HUES6 (cell line): Measurements from ENCODE around the gene ECSCR.
"Not testable (repeated sequence)": the region's sequence is repeated elsewhere in the genome, so short reads cannot be mapped to it uniquely, and the experiment has no call there.

Experiments used
- H3K27ac ChIP-seq: 2 replicates; pipeline ENCODE4 v1.7.0; 2013; ENCODE audit warnings: low read depth, mild to moderate bottlenecking, low read length, inconsistent platforms
- H3K27me3 ChIP-seq: 2 replicates; pipeline ENCODE4 v1.6.1; 2013; ENCODE audit warnings: low read length; ENCODE audit not compliant: control insufficient read depth, insufficient read depth
- H3K36me3 ChIP-seq: 2 replicates; pipeline ENCODE4 v1.6.1; 2013; ENCODE audit warnings: low read length; ENCODE audit not compliant: control insufficient read depth, insufficient read depth
- H3K4me1 ChIP-seq: 2 replicates; pipeline ENCODE4 v1.6.1; 2013; ENCODE audit warnings: low read length; ENCODE audit not compliant: control insufficient read depth, insufficient read depth
- H3K4me3 ChIP-seq: 2 replicates; pipeline ENCODE4 v1.5.1; 2013; ENCODE audit warnings: low read depth, low read length
- H3K9ac ChIP-seq: one replicate; pipeline ENCODE4 v1.6.1; 2013; ENCODE audit warnings: mild to moderate bottlenecking, low read length
- H3K9me3 ChIP-seq: 2 replicates; pipeline ENCODE4 v1.6.1; 2013; ENCODE audit warnings: low read depth, low read length; ENCODE audit not compliant: control insufficient read depth, insufficient read depth

The ECSCR gene, protein sequence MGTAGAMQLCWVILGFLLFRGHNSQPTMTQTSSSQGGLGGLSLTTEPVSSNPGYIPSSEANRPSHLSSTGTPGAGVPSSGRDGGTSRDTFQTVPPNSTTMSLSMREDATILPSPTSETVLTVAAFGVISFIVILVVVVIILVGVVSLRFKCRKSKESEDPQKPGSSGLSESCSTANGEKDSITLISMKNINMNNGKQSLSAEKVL

DNA sequence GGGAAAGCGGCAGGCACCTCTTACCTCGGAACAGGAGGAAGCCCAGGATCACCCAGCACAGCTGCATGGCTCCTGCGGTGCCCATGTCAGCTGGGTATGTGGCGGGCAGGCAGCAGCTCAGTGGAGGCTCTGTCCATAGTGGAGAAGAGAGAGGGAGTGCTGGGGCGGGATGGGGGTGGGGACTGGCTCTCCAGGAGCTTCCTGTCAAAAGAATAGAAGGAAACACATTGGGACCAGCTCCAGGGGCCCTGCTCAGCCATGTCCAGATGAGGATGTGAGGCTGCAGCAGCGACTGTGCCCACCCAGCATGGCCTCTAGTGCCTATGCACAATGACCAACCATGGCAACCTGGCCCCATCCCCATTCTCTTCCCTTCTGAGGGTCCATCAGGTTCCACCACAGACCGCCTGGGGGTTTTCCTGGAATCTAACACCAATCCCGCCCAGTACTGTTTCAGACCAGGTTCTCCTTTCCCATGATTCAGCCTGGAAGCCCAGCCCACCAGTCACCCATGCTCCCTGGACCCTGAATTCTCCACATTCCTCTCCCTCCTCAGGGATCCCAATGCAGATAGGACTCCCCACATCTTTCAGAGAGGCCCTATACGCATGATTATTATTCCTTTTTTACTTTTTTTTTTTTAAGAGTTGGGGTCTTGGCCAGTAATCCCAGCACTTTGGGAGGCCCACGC lies at the start of gene ECSCR:
Gene ECSCR (minus strand): TSS at position 158 of the 691 bp plus-strand sequence. CDS start 73 bp downstream, at position 85.
- Histone ChIP-seq H3K4me3 (no peak within 1 kb of the TSS), H3K4me1 (peaks cover 28% of the 10 kb centered on the region), H3K27ac (no peak within 1 kb of the TSS)

DNA sequence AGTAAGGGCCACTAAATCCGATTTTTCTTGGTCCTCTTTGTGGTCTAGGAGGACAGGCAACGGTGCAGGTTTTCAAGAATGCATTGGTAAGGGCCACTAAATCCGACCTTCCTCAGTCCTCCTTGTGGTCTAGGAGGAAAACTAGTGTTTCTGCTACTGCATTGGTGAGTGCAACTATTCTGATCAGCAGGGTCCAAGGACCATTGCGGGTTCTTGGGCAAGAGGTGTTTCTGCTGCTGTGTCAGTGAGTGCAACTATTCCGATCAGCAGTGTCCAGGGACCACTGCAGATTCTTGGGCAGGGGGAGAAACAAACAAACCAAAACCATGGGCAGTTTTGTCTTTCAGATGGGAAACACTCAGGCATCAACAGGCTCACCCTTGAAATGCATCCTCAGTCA lies 42.2 kb upstream of the ECSCR start:
- H3K27me3 ChIP-seq, H3K36me3 ChIP-seq, H3K9ac ChIP-seq, H3K27ac ChIP-seq, H3K9me3 ChIP-seq, H3K4me1 ChIP-seq, H3K4me3 ChIP-seq: not testable (repeated sequence)

More for the DNA sequence above, at the start of gene ECSCR:
- Histone ChIP-seq H3K36me3 (no peaks in the 10 kb centered on the region), H3K27me3 (no peaks in the 10 kb centered on the region), H3K9ac (no peak within 1 kb of the TSS), H3K9me3 (no peaks in the 10 kb centered on the region)

DNA sequence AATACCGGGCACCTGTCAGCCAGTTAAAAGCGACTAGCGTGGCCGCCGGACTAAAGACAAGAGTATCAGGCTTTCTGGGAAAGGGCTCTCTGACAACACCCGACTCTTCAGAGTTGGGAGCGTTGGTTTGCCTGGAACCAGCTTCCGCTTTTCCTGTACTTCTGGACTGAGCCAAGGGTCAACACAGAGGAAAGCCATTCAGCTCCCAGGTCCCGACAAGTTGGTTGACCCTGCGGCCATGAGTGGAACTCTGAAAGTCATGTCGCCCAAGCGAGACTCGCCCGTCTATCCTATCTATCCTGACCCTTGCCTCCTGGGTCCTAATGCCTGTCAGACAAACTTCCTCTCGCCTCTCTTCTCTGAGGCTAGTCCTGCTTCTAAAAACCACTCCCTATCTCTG lies 41.3 kb upstream of the ECSCR start:
- peak overlapping the region; percentile 37 for H3K4me3 ChIP-seq
- not testable (repeated sequence) for H3K36me3 ChIP-seq, H3K27me3 ChIP-seq, H3K27ac ChIP-seq, H3K9me3 ChIP-seq, H3K9ac ChIP-seq, H3K4me1 ChIP-seq

DNA sequence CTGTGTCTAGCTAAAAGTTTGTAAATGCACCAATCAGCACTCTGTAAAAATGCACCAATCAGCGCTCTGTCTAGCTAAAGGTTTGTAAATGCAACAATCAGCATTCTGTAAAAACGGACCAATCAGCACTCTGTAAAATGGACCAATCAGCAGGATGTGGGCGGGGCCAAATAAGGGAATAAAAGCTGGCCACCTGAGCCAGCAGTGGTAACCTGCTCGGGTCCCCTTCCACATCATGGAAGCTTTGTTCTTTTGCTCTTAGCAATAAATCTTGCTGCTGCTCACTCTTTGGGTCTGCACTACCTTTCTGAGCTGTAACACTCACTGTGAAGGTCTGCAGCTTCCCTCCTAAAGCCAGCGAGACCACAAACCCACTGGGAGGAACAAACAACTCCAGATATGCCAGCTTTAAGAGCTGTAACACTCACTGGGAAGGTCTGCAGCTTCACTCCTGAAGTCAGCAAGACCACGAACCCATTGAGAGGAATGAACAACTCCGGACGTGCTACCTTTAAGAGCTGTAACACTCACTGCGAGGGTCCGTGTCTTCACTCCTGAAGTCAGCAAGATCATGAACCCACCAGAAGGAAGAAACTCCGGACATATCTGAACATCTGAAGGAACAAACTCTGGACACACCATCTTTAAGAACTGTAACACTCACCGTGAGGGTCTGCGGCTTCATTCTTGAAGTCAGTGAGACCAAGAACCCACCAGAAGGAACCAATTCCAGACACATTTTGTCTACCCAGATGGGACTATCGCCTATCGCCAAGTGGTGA lies 40.7 kb upstream of the ECSCR start:
- not testable (repeated sequence) for H3K27ac ChIP-seq, H3K4me3 ChIP-seq, H3K9ac ChIP-seq

DNA sequence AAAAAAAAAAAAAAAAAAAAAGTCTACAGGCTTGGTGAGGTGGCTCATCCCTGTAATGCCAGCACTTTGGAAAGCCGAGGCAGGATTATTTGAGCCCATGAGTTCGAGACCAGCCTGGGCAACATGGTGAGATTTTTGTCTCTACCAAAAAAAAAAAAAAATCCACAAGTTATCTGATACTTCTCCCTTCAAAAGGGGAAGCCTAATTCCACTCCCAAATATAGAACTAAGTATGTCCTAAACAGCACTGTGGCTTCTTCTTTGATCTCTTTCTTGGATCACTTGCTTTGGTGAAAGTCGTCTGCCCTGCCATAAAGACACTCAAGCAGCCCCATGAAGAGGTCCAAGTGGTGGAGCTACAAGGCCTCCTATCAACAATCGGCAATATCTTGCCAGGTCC lies 38.8 kb upstream of the ECSCR start:
- no peak overlapping the region for H3K4me3 ChIP-seq
- no peaks in the 10 kb centered on the region for H3K27me3 ChIP-seq
- peaks cover 7% of the 10 kb centered on the region; the same call in 1 of the 2 replicates for H3K4me1 ChIP-seq
- H3K9me3 ChIP-seq, result 0 out of 2 replicates have a peak, but pooled peaks cover 4% of the 10 kb centered on the region
- no peak overlapping the region for H3K9ac ChIP-seq
- no peak overlapping the region for H3K27ac ChIP-seq
- no peaks in the 10 kb centered on the region for H3K36me3 ChIP-seq

More for the DNA sequence above, 40.7 kb upstream of the ECSCR start:
- H3K27me3 ChIP-seq, H3K9me3 ChIP-seq, H3K36me3 ChIP-seq, H3K4me1 ChIP-seq: not testable (repeated sequence)

DNA sequence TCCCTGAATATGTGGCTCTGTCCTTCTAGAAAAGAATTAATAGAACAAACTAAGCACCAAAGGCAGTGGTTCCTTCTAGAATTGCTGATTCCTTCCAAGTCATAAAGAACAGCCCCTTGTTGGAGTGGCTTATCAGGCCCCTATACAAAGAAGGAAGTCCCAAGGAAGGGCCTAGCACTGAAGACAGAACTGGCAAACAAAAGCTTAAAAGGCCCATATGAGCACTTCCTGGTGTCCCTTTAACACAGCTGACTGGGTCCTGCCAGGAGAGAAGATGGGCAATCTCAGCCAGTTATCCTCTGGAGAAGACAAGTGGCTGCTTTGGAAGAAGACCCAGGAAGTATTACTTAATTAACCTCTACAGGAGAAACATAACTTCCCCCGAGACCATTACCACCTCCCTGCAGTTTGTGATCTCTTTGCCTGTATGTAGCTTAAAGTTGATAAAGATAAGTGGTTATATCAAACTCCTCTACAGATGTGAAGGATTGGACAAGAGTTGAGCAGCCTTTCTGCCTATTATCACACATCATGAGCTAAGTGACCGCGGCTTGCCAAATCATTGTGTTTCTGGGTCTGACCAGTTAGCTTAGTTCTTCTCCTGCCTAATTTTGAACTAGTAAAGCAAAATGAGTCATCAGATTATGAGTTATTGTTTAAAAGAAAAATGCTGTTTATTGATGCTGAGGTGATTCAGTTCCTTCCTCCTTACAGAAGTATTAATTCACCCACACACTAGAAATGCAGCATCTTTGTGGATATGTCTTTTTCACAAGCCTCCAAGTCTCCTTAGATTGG lies 33.3 kb upstream of the ECSCR start:
- H3K9me3 ChIP-seq, result no peaks in the 10 kb centered on the region
- H3K4me3 ChIP-seq, result no peak overlapping the region
- H3K4me1 ChIP-seq, result no peaks in the 10 kb centered on the region
- H3K36me3 ChIP-seq, result no peaks in the 10 kb centered on the region
- H3K9ac ChIP-seq, result no peak overlapping the region
- H3K27ac ChIP-seq, result no peak overlapping the region
- H3K27me3 ChIP-seq, result no peaks in the 10 kb centered on the region

DNA sequence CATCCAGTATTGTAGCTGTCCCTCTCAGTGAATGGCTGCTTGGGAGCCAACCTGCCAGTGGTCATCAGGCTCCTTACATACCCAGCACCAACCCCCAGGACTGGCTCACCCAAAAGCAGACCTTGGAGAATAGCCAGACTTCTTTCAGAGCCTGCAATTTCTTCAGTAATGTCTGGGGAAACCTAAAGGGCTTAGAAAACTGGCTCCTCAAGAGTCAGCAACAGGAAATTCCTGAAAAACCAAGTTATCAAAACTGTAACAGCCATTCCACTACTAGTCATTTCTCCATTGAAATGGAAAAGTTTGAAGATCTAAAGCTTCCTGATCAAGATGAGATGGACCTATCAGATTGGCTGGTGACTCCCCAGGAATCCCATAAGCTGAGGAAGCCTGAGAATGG lies 32.3 kb upstream of the ECSCR start:
- Histone ChIP-seq H3K4me3 (no peak overlapping the region), H3K27ac (no peak overlapping the region)

DNA sequence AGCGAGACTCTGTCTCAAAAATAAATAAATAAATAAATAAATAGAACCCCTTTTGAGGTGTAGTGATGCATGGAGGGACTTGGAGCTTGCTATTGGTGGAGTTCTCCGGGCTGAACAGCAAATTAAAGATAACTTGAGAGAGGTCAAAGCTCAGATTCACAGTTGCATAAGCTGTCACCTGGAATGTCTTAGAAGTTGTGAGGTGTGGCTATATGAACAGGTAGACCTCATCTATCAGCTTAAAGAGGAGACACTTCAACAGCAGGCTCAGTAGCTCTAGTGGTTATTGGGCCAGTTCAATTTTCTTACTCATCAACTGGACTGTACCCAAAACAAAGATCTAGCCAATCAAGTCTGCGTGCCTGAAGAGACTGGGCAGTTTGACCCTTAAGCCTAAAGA lies 31.7 kb upstream of the ECSCR start:
- H3K4me1 ChIP-seq, result no peaks in the 10 kb centered on the region
- H3K27ac ChIP-seq, result no peak overlapping the region
- no peaks in the 10 kb centered on the region for H3K9me3 ChIP-seq
- H3K4me3 ChIP-seq, result no peak overlapping the region
- H3K9ac ChIP-seq, result no peak overlapping the region
- no peaks in the 10 kb centered on the region for H3K27me3 ChIP-seq
- H3K36me3 ChIP-seq, result no peaks in the 10 kb centered on the region

More for the DNA sequence above, 32.3 kb upstream of the ECSCR start:
- no peaks in the 10 kb centered on the region for H3K4me1 ChIP-seq
- H3K36me3 ChIP-seq, result no peaks in the 10 kb centered on the region
- H3K9ac ChIP-seq, result no peak overlapping the region
- no peaks in the 10 kb centered on the region for H3K9me3 ChIP-seq
- no peaks in the 10 kb centered on the region for H3K27me3 ChIP-seq

DNA sequence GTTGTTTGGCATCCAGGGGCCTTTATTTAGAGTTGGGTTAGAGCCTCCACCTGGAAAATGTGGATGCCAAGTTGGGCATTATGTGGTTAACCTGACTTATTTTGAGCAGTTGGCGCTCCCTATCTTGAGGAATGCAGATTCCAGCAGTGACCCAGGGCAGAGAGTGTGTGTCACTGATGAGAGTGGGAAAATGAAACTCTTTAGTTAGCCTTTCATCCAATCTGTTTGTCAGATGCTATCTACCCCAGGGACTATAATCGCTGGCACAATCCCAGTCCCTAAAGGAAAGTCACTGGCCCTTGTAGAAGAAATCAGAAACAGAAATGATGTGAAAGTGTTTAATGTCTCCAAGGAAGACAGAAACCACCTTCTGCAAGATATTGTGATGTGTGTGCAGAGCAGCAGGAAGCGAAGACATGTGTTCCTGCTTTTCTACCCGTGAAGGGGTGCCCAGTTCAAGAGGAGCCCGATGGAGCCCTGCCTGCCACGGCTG lies 30.2 kb upstream of the ECSCR start:
- Histone ChIP-seq H3K27me3 (no peaks in the 10 kb centered on the region), H3K4me1 (no peaks in the 10 kb centered on the region), H3K9ac (no peak overlapping the region), H3K36me3 (no peaks in the 10 kb centered on the region), H3K4me3 (no peak overlapping the region), H3K27ac (no peak overlapping the region), H3K9me3 (no peaks in the 10 kb centered on the region)

DNA sequence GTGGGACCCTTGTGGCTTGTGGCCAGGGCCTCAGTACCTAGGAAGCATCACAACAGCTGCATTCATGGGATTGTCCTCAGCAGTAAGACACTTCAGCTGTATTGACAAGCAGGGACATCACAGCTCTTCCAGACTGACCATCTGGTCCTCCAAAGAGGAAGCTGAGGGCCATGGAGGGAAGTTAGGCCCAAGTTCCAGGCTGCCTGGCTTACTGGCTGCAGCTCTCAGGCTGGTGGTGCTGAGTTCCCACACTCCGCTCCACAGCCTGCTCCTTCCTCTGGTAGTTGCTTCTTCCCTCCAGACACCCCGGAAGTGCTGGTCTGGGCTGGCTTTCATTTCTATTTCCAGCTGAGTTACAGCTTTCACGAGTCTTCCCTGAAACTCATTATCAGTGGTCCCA lies 25.7 kb upstream of the ECSCR start:
- no peak overlapping the region for H3K4me3 ChIP-seq
- no peaks in the 10 kb centered on the region for H3K27me3 ChIP-seq
- no peaks in the 10 kb centered on the region for H3K9me3 ChIP-seq
- H3K9ac ChIP-seq, result no peak overlapping the region
- H3K36me3 ChIP-seq, result no peaks in the 10 kb centered on the region
- H3K27ac ChIP-seq, result no peak overlapping the region
- peaks cover 10% of the 10 kb centered on the region for H3K4me1 ChIP-seq
